ENCODE results near the gene STAMBPL1.

Gene STAMBPL1

DNA sequence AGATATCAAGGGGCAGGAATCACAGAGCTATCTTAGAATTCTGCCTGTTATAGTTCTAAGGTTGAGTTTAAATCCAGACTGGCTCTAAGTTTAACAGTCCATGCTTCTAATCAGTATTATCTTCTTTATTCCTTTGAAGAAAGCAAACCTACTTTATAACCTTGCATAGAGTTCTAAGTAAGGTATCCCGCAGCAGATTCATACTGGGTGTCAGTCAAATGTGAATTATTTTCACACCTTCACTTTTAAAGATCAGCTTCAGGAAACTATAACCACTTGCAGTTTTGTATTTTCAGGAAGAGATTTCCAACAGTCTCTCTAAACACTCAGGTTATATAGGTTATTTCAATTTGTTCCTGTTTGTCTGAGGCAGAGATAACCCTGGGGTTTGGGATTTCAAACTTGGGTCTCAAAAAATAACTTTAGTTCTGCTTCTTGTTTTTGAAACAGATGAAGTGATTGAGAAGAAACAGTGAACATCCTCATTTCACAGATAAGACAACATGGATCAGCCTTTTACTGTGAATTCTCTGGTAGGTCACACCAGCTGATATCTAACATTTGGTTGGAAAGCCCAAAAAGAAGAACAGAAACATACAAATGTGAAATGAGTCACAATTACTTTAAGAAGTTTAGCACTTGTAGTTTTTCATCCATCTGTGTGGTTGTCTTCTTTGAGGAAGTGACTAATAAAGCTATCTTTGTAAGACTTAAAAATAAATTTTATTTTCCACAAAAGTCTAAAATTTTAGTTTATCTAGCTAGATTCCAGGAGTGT lies 21.4 kb downstream of the STAMBPL1 start:
- Histone ChIP-seq H3K27me3 (ENCODE audit: control insufficient read depth, insufficient read depth, low read length) (no peaks in the 10 kb centered on the region), H3K4me1 (ENCODE audit: control insufficient read depth, insufficient read depth, low read length) (peaks cover 24% of the 10 kb centered on the region), H3K36me3 (ENCODE audit: control insufficient read depth, insufficient read depth, low read length) (no peaks in the 10 kb centered on the region), H3K9me3 (ENCODE audit: control insufficient read depth, low read length) (no peaks in the 10 kb centered on the region), H3K9ac (ENCODE audit: low read length) (no peak overlapping the region), H3K4me3 (ENCODE audit: low read length) (no peak overlapping the region)

DNA sequence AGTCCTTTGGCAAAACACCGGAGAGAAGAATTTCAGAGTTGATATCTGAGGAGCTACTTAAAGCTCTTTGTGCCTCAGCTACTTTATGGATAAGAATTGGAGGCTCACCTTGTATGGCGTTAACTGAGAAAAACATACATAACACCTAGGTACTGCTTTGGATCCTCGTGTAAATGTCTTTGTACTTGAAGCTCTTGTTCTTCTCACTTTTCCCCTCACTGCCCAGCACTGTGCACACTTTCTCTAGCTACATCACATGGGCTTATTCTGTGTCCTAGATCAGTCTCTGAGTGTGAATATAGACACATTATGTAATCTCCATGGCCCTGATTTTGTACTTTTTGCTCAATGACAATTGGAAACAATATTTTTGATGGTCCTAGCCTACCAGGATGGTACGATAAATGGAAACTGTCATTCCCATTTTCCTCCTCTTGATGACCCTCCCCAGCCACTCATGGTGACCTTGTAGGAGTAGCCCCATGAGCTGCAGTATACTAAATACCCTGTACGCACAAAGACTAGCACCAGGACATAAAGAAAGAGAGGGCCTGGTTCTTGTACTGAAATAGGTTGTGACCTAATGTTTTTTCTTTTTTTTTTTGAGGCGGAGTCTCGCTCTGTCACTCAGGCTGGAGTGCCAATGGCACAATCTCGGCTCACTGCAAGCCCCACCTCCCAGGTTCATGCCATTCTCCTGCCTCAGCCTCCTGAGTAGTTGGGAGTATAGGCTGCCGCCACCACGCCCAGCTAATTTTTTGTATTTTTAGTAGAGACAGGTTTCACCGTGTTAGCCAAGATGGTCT lies 22.1 kb downstream of the STAMBPL1 start:
- Histone ChIP-seq H3K27me3 (ENCODE audit: control insufficient read depth, insufficient read depth, low read length) (no peaks in the 10 kb centered on the region), H3K9ac (ENCODE audit: low read length) (no peak overlapping the region), H3K9me3 (ENCODE audit: control insufficient read depth, low read length) (no peaks in the 10 kb centered on the region), H3K4me3 (ENCODE audit: low read length) (no peak overlapping the region), H3K4me1 (ENCODE audit: control insufficient read depth, insufficient read depth, low read length) (peaks cover 16% of the 10 kb centered on the region), H3K36me3 (ENCODE audit: control insufficient read depth, insufficient read depth, low read length) (no peaks in the 10 kb centered on the region)

DNA sequence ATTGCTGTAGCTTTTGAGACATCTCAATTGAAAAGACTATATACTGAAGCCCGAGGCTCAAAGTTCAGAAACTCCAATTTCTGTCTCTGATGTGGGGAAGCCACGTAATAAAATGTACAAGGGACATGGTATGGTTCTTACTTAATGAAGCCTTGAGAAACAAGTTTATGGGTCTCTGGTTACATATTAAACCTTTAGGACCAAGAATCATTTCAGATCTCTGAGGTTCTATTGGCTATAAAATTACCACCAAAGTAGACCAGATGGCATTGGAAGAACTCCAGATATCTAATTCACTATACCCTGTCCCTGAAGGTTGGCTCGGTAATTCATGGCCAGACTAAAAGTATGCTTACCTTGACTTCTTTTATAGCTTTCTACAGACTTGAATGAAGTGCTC lies 23.7 kb downstream of the STAMBPL1 start:
- Histone ChIP-seq H3K27me3 (ENCODE audit: control insufficient read depth, insufficient read depth, low read length) (no peaks in the 10 kb centered on the region), H3K36me3 (ENCODE audit: control insufficient read depth, insufficient read depth, low read length) (no peaks in the 10 kb centered on the region), H3K4me1 (ENCODE audit: control insufficient read depth, insufficient read depth, low read length) (peaks cover 3% of the 10 kb centered on the region), H3K9me3 (ENCODE audit: control insufficient read depth, low read length) (no peaks in the 10 kb centered on the region), H3K9ac (ENCODE audit: low read length) (no peak overlapping the region), H3K4me3 (ENCODE audit: low read length) (no peak overlapping the region)

DNA sequence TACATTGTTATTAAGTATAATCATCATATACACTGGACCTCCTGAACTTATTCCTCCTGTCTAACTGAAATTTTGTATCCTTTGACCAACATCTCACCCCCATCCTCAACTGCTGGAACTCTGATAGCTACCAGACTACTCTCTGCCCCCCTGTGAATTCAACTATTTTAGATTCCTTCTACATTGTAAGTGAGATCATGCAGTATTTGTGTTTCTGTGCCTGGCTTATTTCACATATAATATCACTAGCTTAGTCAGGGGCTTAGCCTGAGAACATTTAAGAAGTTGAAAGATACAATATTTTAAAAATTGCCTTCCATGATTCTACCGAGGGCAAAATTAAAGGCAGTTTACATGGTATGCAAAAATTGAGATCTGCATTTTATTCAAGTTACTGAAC lies 26.9 kb downstream of the STAMBPL1 start:
- no peaks in the 10 kb centered on the region for H3K27me3 ChIP-seq (ENCODE audit: control insufficient read depth, insufficient read depth, low read length)
- H3K9ac ChIP-seq (ENCODE audit: low read length) = no peak overlapping the region
- H3K4me3 ChIP-seq (ENCODE audit: low read length) = no peak overlapping the region
- no peaks in the 10 kb centered on the region for H3K36me3 ChIP-seq (ENCODE audit: control insufficient read depth, insufficient read depth, low read length)
- H3K4me1 ChIP-seq (ENCODE audit: control insufficient read depth, insufficient read depth, low read length) = no peaks in the 10 kb centered on the region
- H3K9me3 ChIP-seq (ENCODE audit: control insufficient read depth, low read length) = no peaks in the 10 kb centered on the region

DNA sequence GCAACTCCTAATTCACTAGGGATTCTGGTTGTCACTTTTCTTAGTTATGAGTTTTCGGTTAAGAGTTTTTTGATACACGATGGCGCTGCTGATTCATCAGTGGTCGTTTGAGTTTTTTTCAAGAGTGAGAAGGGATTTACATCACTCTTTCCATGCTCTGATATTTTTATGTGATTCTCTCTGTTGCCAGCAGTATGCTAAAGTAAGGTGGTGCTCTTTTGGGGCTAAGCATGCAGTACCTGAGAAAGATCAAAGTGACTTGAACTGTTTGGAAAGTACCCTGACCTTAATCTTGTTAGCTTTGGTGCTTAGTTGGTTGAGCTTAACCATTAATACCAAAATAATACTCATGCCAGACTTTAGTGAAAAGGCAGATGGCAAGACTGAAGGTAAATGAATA lies 28.1 kb downstream of the STAMBPL1 start:
- Histone ChIP-seq H3K36me3 (ENCODE audit: control insufficient read depth, insufficient read depth, low read length) (no peaks in the 10 kb centered on the region), H3K4me1 (ENCODE audit: control insufficient read depth, insufficient read depth, low read length) (no peaks in the 10 kb centered on the region), H3K27me3 (ENCODE audit: control insufficient read depth, insufficient read depth, low read length) (no peaks in the 10 kb centered on the region), H3K9ac (ENCODE audit: low read length) (no peak overlapping the region), H3K9me3 (ENCODE audit: control insufficient read depth, low read length) (no peaks in the 10 kb centered on the region), H3K4me3 (ENCODE audit: low read length) (no peak overlapping the region)

DNA sequence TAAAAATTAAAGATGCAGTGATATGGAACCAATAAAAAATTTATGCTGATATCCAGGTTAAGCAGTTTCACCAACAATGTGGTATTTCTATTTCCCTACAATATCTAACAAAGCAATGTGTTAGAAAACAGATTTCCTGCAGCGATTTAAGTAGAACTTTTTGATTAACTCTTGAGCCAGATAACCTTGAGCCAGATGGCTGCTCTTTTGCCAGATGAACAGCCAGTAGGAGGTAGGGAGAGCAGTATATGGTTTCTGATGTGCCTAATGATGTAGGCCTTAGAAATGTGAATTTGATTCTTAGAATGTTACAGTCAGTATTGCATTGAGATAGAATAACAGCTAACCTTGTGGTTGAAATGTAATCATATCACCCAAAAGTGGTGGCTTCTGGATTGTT lies 31.1 kb downstream of the STAMBPL1 start:
- Histone ChIP-seq H3K9ac (ENCODE audit: low read length) (no peak overlapping the region), H3K27me3 (ENCODE audit: control insufficient read depth, insufficient read depth, low read length) (no peaks in the 10 kb centered on the region), H3K36me3 (ENCODE audit: control insufficient read depth, insufficient read depth, low read length) (no peaks in the 10 kb centered on the region), H3K4me3 (ENCODE audit: low read length) (no peak overlapping the region), H3K9me3 (ENCODE audit: control insufficient read depth, low read length) (no peaks in the 10 kb centered on the region), H3K4me1 (ENCODE audit: control insufficient read depth, insufficient read depth, low read length) (no peaks in the 10 kb centered on the region)

DNA sequence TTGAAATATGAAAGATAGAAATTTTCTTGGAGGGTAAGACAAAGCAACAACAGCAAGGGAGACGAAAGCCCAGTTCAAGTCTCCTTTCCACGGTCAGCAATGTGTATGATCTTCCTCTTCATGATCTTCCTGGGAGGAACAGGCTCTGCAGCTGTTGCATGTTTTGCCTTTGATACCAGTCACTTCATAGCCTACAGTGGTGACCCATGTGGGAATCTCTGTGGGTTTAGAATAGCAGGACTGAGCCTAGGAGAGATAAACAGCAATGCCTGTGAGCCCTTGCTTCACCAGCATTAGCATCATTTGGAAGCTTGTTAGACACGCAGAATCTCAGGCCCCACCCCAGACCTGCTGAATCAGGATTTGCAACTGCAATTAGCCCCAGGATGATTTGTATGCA lies 31.8 kb downstream of the STAMBPL1 start:
- H3K36me3 ChIP-seq (ENCODE audit: control insufficient read depth, insufficient read depth, low read length) = no peaks in the 10 kb centered on the region
- H3K9ac ChIP-seq (ENCODE audit: low read length) = no peak overlapping the region
- no peaks in the 10 kb centered on the region for H3K27me3 ChIP-seq (ENCODE audit: control insufficient read depth, insufficient read depth, low read length)
- H3K4me3 ChIP-seq (ENCODE audit: low read length) = no peak overlapping the region
- H3K9me3 ChIP-seq (ENCODE audit: control insufficient read depth, low read length) = no peaks in the 10 kb centered on the region
- no peaks in the 10 kb centered on the region for H3K4me1 ChIP-seq (ENCODE audit: control insufficient read depth, insufficient read depth, low read length)

DNA sequence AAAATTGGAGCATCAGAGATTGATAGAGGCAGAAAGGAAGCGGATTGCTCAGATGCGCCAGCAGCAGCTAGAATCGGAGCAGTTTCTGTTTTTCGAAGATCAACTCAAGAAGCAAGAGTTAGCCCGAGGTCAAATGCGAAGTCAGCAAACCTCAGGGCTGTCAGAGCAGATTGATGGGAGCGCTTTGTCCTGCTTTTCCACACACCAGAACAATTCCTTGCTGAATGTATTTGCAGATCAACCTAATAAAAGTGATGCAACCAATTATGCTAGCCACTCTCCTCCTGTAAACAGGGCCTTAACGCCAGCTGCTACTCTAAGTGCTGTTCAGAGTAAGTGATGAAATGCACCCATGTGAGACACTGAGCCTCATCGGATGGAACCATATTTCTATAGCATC lies 33.1 kb downstream of the STAMBPL1 start:
- Histone ChIP-seq H3K27me3 (ENCODE audit: control insufficient read depth, insufficient read depth, low read length) (no peaks in the 10 kb centered on the region), H3K36me3 (ENCODE audit: control insufficient read depth, insufficient read depth, low read length) (no peaks in the 10 kb centered on the region), H3K9me3 (ENCODE audit: control insufficient read depth, low read length) (no peaks in the 10 kb centered on the region), H3K4me3 (ENCODE audit: low read length) (no peak overlapping the region), H3K4me1 (ENCODE audit: control insufficient read depth, insufficient read depth, low read length) (no peaks in the 10 kb centered on the region), H3K9ac (ENCODE audit: low read length) (no peak overlapping the region)

DNA sequence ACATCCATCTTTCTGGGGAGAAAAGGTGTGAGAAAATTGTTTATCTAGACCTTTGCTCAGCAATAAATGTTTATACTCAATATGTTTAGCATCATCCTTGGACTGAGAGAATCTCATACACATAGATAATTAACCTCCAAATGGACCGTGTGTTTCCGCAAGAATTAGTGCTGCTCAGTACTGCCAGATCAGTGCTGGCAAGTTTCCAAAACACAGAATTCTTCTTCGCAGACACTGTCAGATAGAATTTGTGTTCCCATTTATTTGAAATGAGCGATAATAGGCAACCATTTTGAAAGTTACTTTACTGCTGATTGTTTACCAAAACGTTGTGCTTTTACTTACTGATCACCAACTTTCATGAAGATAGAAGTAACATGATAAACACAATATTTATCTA lies 33.7 kb downstream of the STAMBPL1 start:
- no peaks in the 10 kb centered on the region for H3K27me3 ChIP-seq (ENCODE audit: control insufficient read depth, insufficient read depth, low read length)

DNA sequence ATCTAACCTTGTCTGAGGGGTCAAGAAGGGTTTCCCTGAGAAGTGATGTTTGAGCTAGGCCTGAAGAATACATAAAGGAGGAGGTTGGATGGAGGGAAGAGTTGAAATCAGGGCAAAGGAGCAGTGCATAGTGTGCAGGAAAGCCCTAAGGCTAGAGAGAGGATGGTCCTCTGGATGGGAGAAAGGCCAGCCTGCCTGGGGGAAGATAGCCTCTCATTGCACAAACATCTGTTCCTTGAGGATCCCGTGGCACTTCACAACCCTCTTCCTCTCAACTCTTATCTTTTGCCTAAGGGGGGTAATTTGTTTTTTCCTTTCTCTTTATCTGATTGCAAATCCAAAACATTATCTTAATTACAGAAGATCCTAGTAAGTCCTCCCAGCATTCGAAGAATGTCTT lies 35.7 kb downstream of the STAMBPL1 start:
- Histone ChIP-seq H3K9ac (ENCODE audit: low read length) (no peak overlapping the region), H3K9me3 (ENCODE audit: control insufficient read depth, low read length) (no peaks in the 10 kb centered on the region), H3K27me3 (ENCODE audit: control insufficient read depth, insufficient read depth, low read length) (no peaks in the 10 kb centered on the region), H3K4me1 (ENCODE audit: control insufficient read depth, insufficient read depth, low read length) (no peaks in the 10 kb centered on the region), H3K36me3 (ENCODE audit: control insufficient read depth, insufficient read depth, low read length) (no peaks in the 10 kb centered on the region), H3K4me3 (ENCODE audit: low read length) (no peak overlapping the region)

More for the DNA sequence above, 33.7 kb downstream of the STAMBPL1 start:
- Histone ChIP-seq H3K36me3 (ENCODE audit: control insufficient read depth, insufficient read depth, low read length) (no peaks in the 10 kb centered on the region), H3K9ac (ENCODE audit: low read length) (no peak overlapping the region), H3K9me3 (ENCODE audit: control insufficient read depth, low read length) (no peaks in the 10 kb centered on the region), H3K4me3 (ENCODE audit: low read length) (no peak overlapping the region), H3K4me1 (ENCODE audit: control insufficient read depth, insufficient read depth, low read length) (no peaks in the 10 kb centered on the region)

DNA sequence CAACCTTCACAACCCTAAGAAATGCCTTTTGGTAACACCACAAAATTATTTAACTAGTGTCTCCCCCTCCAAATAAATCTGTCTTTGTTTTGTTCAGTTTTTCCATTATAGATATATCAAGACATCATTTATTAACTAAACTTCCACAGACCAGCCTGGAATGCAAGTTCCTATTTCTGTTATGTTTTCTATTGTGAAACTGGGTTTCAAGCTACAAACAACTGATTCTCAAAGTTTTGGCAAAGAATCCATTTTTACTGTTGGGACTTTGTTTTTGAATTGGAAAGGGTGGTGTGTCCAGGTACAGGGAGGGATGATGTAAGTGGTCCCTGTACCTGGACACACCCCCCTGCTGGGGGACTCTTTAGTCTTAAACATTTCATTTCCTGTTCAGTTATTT lies 36.2 kb downstream of the STAMBPL1 start:
- Histone ChIP-seq H3K36me3 (ENCODE audit: control insufficient read depth, insufficient read depth, low read length) (no peaks in the 10 kb centered on the region), H3K27me3 (ENCODE audit: control insufficient read depth, insufficient read depth, low read length) (no peaks in the 10 kb centered on the region), H3K4me3 (ENCODE audit: low read length) (no peak overlapping the region), H3K9ac (ENCODE audit: low read length) (no peak overlapping the region), H3K9me3 (ENCODE audit: control insufficient read depth, low read length) (no peaks in the 10 kb centered on the region), H3K4me1 (ENCODE audit: control insufficient read depth, insufficient read depth, low read length) (no peaks in the 10 kb centered on the region)

DNA sequence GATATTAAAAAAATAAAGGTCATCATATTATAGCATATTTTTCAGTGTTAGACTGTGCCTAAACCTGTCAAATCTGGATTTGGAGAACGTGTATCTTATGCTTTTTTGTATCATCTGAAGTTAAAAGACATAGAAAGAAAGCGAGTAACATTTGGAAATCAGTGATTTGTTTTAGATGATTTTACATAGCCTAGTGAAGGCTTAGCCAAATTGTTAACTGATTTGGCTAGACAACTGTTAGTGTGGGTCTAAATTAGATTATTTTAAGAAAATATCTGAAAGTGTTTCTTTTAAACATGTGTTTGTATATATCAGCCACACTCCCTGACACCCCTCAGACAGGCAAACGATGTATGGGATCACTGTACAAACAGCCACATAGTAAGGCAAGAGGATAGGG lies 36.9 kb downstream of the STAMBPL1 start:
- no peaks in the 10 kb centered on the region for H3K9me3 ChIP-seq (ENCODE audit: control insufficient read depth, low read length)
- no peak overlapping the region for H3K4me3 ChIP-seq (ENCODE audit: low read length)
- H3K27me3 ChIP-seq (ENCODE audit: control insufficient read depth, insufficient read depth, low read length) = no peaks in the 10 kb centered on the region
- no peaks in the 10 kb centered on the region for H3K36me3 ChIP-seq (ENCODE audit: control insufficient read depth, insufficient read depth, low read length)
- H3K9ac ChIP-seq (ENCODE audit: low read length) = no peak overlapping the region
- H3K4me1 ChIP-seq (ENCODE audit: control insufficient read depth, insufficient read depth, low read length) = no peaks in the 10 kb centered on the region

Data from mucosa of stomach (tissue), 1 donor.